NCI-H226 (cell line): ENCODE measurements around the gene ZSWIM3.

Experiments used
- DNase-seq: peaks from one replicate; pipeline ENCODE4 v3.0.0-alpha.2; 2015

ZSWIM3 gene

GRCh38 chr20:45910670-45911485 lies 53.5 kb downstream of the ZSWIM3 start:
- DNase-seq, result peak; percentile 97

- no peak for DNase-seq
Measured at GRCh38 chr20:45911486-45912343, 54.3 kb downstream of the ZSWIM3 start, which contains the start of gene PLTP. Gene PLTP (minus strand): TSS chr20:45912155. CDS start chr20:45911452, 703 bp downstream.

DNA sequence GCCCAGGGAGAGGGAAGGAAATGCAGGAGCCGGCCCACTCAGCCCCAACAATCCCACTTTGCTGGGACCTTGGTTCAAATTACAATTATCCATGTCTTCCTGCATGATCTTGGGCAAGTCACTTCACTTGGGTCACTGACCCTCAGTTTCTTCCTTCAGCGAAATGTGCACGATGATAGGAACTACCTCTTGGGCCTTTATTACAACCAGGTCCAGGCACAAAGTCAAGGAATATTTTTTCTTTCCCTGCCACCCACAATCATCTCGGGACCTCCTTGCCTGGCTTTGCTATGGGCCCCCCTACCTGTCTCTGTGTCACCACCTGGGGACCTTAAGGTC lies 54.9 kb downstream of the ZSWIM3 start:
- no peak for DNase-seq

DNA sequence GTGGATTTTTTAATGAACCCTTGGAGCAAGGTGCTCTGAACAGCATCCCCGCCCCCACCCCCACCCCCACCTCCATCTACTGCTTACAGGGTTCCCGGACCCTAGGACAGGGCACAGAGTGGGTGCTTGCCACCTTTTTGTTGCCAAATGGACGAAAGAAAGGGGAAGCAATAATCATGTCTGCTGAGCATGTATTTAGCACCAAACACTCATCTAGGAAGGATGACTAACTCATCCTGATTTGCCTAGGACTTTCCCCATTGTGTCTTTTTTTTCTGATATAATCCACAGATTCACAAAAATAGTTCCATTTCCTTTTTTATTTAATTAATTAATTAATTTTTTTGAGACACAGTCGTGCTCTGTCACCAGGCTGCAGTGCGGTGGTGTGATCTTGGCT lies 55.7 kb downstream of the ZSWIM3 start:
- no peak for DNase-seq

- DNase-seq, result no peak
Measured at GRCh38 chr20:45917790-45918141, 60.4 kb downstream of the ZSWIM3 start.

GRCh38 chr20:45918182-45918737 lies 60.8 kb downstream of the ZSWIM3 start:
- no peak for DNase-seq

DNA sequence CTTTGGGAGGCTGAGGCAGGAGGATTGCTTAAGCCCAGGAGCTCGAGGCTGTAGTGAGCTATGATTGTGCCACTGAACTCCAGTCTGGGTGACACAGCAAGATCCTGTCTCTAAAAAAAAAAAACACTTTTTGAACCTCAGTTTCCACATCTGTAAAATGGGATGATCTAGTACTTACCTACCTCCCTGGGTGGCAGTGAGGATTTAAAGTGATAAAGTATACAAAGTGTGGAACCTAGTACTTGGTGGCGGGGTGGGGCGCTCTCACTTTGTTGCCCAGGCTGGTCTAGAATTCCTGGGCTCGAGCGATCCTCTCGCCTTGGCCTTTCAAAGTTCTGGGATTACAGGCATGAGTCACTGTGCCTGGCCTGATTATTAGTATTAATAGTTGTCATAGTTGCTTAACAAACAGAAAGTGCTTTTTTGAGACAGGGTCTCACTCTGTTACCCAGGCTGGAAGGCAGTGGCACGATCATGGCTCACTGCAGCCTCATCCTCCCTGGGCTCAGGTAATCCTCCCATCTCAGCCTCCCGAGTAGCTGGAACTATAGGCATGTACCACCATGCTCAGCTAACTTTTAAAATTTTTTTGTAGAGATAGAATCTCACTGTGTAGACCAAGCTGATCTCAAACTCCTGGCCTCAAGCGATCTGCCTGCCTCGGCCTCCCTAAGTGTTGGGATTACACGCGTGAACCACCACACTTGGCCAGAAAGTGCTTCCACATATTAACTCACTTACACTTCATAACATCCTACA lies 61.5 kb downstream of the ZSWIM3 start:
- DNase-seq, result no peak

DNA sequence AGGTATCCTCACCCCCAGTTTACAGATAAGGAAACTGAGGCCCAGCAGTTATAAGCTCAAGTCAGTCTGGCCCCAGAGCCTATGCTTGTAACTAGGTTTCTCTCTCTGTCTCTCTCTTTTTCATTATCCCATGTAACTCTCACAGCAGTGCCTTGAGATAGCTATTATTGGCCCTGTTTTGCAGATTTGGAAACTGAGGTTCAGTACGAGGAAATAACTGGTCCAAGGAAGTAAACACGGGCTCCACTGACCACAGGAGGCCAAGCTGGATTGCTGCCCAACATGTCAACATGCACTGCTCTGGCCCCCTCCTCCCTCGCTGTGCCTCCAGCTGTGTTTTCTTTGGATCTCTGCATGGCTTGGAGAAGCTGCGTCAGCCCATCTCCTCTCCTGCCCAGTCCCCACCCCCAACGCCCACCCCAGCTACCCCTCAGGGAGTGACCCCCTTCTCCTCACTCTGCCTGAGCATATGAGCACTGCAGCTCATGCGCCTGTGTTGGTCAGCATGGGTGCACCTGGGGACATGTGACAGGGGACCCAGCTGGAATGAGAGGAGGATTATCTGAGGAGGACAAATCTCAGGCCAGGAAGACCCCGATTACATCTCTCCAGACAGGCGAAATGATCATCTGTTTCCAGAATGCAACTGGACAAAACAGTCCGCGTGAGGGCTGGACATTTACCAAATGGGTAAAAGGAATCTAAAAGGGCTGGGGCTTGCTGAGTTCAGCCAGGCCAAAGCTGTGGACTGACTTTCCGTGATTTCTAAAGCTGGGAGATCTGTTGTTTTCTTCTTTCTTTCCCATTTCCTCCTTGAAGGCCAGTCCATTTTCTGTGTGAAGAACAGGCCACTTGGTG lies 62.4 kb downstream of the ZSWIM3 start:
- DNase-seq, result no peak

GRCh38 chr20:45920462-45921336 lies 63.3 kb downstream of the ZSWIM3 start:
- no peak for DNase-seq

DNA sequence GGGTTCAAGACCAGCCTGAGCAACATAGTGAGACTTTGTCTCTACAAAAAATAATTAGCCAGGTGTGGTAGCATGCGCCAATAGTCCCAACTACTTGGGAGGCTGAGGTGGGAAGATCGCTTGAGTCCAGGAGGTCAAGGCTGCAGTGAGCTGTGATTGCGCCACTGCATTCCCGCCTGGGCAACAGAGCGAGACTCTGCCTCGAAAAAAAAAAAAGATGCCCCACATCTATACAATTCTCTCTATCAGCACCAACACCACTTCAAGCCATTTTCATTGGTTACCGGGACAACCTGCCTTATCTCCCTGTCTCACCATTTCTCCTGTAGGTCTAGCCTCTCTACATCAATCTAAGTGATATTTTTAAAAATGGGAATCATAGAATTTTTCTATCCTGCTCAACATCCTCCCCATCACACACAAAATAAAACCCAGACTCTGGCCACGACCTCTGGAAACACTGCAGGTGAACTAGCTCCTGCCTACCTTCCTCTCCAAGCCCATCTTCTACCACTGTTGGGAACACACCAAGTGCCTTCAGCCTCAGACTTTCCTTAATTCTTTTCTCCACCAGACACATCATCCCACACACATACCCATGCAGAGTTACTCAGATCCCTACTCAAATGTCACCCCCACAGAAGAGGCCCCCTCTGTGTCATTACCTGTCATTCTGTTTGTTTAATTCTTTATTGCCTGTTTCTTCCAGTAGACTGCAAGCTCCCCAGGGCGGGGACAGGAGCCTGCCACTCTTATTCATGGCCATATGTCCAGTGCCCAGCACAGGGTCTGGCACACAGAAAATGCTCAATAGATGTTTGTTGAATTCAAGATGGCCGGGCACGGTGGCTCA lies 64.1 kb downstream of the ZSWIM3 start:
- DNase-seq, result no peak

DNA sequence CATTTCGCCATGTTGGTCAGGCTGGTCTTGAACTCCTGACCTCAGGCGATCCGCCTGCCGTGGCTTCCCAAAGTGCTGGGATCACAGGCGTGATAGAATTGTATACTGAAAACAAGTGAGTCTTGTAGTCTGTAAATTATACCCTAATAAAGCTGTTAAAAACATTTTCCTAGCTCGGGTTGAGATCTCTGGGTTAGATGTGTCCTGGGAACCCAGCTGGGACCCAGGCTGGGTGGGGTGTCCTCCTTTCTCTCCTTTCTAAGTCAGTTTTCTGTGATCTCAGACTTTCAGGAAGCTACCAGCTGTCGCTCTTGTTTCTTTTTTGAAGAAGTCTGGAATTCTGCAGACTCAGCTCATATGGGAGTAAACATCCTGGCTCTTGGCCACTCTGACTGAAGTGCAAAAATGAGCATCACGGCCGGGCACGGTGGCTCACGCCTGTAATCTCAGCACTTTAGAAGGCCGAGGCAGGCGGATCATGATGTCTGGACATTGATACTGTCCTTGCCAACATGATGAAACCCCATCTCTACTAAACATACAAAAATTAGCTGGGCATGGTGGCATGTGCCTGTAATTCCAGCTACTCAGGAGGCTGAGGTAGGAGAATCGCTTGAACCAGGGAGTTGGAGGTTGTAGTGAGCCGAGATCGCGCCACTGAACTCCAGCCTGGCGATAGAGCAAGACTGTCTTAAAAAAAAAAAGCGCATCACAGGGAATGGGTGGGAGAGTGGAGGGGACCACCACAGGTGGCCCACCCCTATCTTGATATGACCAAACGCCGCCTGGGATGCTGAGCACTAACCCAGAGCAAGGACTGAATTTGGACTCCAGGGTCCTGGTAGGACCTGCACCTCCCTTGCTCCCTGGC lies 67.2 kb downstream of the ZSWIM3 start:
- no peak for DNase-seq

GRCh38 chr20:45925821-45926506 lies 68.5 kb downstream of the ZSWIM3 start:
- DNase-seq, result no peak

DNA sequence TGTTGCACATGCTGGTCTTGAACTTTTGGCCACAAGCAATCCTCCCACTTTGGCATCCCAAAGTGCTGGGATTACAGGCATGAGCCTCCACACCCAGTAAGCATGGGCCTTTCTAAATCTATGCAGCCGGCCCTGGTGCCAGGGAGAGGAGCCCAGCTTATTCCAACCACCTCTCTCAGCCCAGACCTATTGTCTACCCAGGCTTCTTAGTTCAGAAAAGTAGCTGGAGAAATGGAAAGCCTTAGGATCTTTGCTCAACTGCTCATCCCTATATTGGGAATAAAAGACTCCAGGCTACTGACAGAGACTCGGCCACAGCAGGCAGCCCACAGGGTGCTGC lies 69.3 kb downstream of the ZSWIM3 start:
- DNase-seq, result no peak

DNA sequence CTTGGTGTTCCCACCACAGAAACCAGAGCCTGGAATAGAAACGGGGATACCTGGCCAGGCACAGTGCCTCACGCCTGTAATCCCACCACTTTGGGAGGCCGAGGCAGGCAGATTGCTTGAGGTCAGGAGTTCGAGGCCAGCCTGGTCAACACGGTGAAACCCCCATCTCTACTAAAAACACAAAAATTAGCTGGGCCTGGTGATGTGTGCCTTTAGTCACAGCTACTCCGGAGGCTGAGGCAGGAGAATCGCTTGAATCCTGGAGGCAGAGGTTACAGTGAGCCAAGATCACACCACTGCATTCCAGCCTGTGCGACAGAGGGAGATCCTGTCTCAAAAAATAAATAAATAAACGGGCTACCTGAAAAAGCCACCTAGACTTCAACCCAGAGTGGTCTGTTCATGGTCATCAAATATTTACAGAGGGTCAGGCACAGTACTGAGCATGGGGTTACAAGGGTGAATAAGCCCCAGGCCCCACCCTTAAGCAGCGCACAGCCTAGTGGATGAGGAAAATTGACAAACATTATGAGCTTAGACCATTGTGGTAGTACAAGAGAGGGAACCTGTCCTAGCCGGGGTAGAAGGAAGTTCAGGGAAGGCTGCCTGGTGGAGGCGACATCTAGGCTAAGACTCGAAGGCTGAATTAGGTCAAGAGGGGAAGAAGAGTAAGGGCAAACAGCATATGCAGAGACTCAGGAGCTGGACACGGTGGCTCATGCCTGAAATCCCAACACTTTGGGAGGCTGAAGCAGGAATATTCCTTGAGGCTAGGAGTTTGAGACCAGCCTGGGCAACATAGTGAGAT lies 69.9 kb downstream of the ZSWIM3 start:
- no peak for DNase-seq
